Karpas-422 (cell line): ENCODE data around the gene MLC1. TPM values are rescaled to one million over a fixed set of nuclear protein-coding genes. Genes with fewer than 3 reads are reported as not detected.

Source experiments
- DNase-seq: peaks from one replicate; pipeline ENCODE4 v3.0.0-alpha.2; 2015
- H2AFZ ChIP-seq: fragments of 200-600 bp; sonication (generic); 2 replicates; pipeline ENCODE4 v1.6.1; 2014; ENCODE audit warnings: antibody characterized with exemption, low read length, mixed read lengths
- H3K27ac ChIP-seq: fragments of 200-600 bp; sonication (generic); 2 replicates; pipeline ENCODE4 v1.5.1; 2014; ENCODE audit warnings: mild to moderate bottlenecking, low read length, moderate library complexity
- H3K27me3 ChIP-seq: fragments of 200-600 bp; sonication (generic); 2 replicates; pipeline ENCODE4 v1.6.1; 2014; ENCODE audit warnings: low read length, mixed read lengths
- H3K36me3 ChIP-seq: fragments of 200-600 bp; sonication (generic); 2 replicates; pipeline ENCODE4 v1.6.1; 2014; ENCODE audit warnings: low read length, mixed read lengths; ENCODE audit not compliant: insufficient read depth
- H3K4me1 ChIP-seq: fragments of 200-600 bp; sonication (generic); 2 replicates; pipeline ENCODE4 v1.6.1; 2014; ENCODE audit warnings: mild to moderate bottlenecking, low read length, mixed read lengths
- H3K4me2 ChIP-seq: fragments of 200-600 bp; sonication (generic); 2 replicates; pipeline ENCODE4 v1.6.1; 2014; ENCODE audit warnings: low read length, low read depth, mild to moderate bottlenecking; ENCODE audit not compliant: poor library complexity, severe bottlenecking
- H3K4me3 ChIP-seq: fragments of 200-600 bp; sonication (generic); 2 replicates; pipeline ENCODE4 v1.5.1; 2014; ENCODE audit warnings: mild to moderate bottlenecking, antibody characterized with exemption, low read length, mixed read lengths
- H3K79me2 ChIP-seq: fragments of 200-600 bp; sonication (generic); 2 replicates; pipeline ENCODE4 v1.6.1; 2014; ENCODE audit warnings: mild to moderate bottlenecking, low read length, mixed read lengths
- H3K9ac ChIP-seq: fragments of 200-600 bp; sonication (generic); 2 replicates; pipeline ENCODE4 v1.6.0; 2014; ENCODE audit warnings: low read length
- H3K9me2 ChIP-seq: fragments of 200-600 bp; sonication (generic), shearing (Covaris generic); replicated peaks from 2 replicates; pipeline ENCODE4 v1.6.0; 2014; ENCODE audit warnings: mild to moderate bottlenecking, low read length, moderate library complexity; ENCODE audit not compliant: insufficient read depth
- H3K9me3 ChIP-seq: fragments of 300-700, 200-600 bp; sonication (generic); 2 replicates; pipeline ENCODE4 v1.6.1; 2014; ENCODE audit warnings: low read length, mixed read lengths
- H4K20me1 ChIP-seq: fragments of 200-600 bp; sonication (generic); 2 replicates; pipeline ENCODE4 v1.6.1; 2014; ENCODE audit warnings: mild to moderate bottlenecking, antibody characterized with exemption, low read length, low read depth; ENCODE audit not compliant: insufficient read depth
- total RNA-seq: library from RNA; depleted of rRNA; stranded (reverse); fragments of >200 nt; shearing (Covaris generic); gene quantifications from 2 replicates; pipeline ENCODE4 v1.2.3, GENCODE V29; 2014; ENCODE audit warnings: low replicate concordance

Gene MLC1
- total RNA-seq, 1 experiment from 2014 or later = not detected

- H3K4me3 ChIP-seq = no peak overlapping the region
Measured at GRCh38 chr22:50084614-50085021, 608 bp downstream of the MLC1 start.

GRCh38 chr22:50084080-50084477, 1.1 kb downstream of the MLC1 start:
- no peak overlapping the region for H3K4me3 ChIP-seq
- no peaks in the 10 kb centered on the region for H3K9me2 ChIP-seq
- H3K9me3 ChIP-seq = no peaks in the 10 kb centered on the region; the same call in 1 of the 2 replicates
- no peaks in the 10 kb centered on the region for H3K36me3 ChIP-seq
- no peak for DNase-seq
- H4K20me1 ChIP-seq = no peaks in the 10 kb centered on the region
- H3K9ac ChIP-seq = no peak overlapping the region
- H3K27me3 ChIP-seq = 0 out of 2 replicates have a peak, but pooled peaks cover 2% of the 10 kb centered on the region
- H3K27ac ChIP-seq = no peak overlapping the region
- no peak overlapping the region for H3K4me2 ChIP-seq
- H3K4me1 ChIP-seq = no peaks in the 10 kb centered on the region
- no peak overlapping the region for H2AFZ ChIP-seq
- H3K79me2 ChIP-seq = no peaks in the 10 kb centered on the region

More at GRCh38 chr22:50084614-50085021, 608 bp downstream of the MLC1 start:
- H3K9me2 ChIP-seq = no peaks in the 10 kb centered on the region
- H3K9me3 ChIP-seq = no peaks in the 10 kb centered on the region; the same call in 1 of the 2 replicates
- H3K27me3 ChIP-seq = 0 out of 2 replicates have a peak, but pooled peaks cover 2% of the 10 kb centered on the region
- H4K20me1 ChIP-seq = no peaks in the 10 kb centered on the region
- DNase-seq = no peak
- no peaks in the 10 kb centered on the region for H3K36me3 ChIP-seq
- H3K4me2 ChIP-seq = no peak overlapping the region
- H2AFZ ChIP-seq = no peak overlapping the region
- H3K79me2 ChIP-seq = no peaks in the 10 kb centered on the region
- H3K27ac ChIP-seq = no peak overlapping the region
- H3K9ac ChIP-seq = no peak overlapping the region
- H3K4me1 ChIP-seq = no peaks in the 10 kb centered on the region

GRCh38 chr22:50083462-50084079, 1.7 kb downstream of the MLC1 start:
- H3K9me3 ChIP-seq = no peaks in the 10 kb centered on the region; the same call in 1 of the 2 replicates
- H3K9me2 ChIP-seq = no peaks in the 10 kb centered on the region
- H3K27me3 ChIP-seq = 0 out of 2 replicates have a peak, but pooled peaks cover 2% of the 10 kb centered on the region
- no peaks in the 10 kb centered on the region for H3K36me3 ChIP-seq
- H4K20me1 ChIP-seq = no peaks in the 10 kb centered on the region
- no peaks in the 10 kb centered on the region for H3K79me2 ChIP-seq
- H3K4me1 ChIP-seq = no peaks in the 10 kb centered on the region
- H3K4me3 ChIP-seq = no peak overlapping the region
- DNase-seq = no peak
- H3K4me2 ChIP-seq = no peak overlapping the region
- H3K27ac ChIP-seq = no peak overlapping the region
- H2AFZ ChIP-seq = no peak overlapping the region
- H3K9ac ChIP-seq = no peak overlapping the region

GRCh38 chr22:50082961-50083461, 2.2 kb downstream of the MLC1 start:
- H3K4me3 ChIP-seq = no peak overlapping the region
- no peak for DNase-seq
- H3K9me2 ChIP-seq = no peaks in the 10 kb centered on the region
- no peaks in the 10 kb centered on the region for H3K79me2 ChIP-seq
- H3K9ac ChIP-seq = no peak overlapping the region
- no peak overlapping the region for H3K4me2 ChIP-seq
- H3K27ac ChIP-seq = no peak overlapping the region
- H3K27me3 ChIP-seq = 0 out of 2 replicates have a peak, but pooled peaks cover 2% of the 10 kb centered on the region
- no peaks in the 10 kb centered on the region for H3K4me1 ChIP-seq
- H4K20me1 ChIP-seq = no peaks in the 10 kb centered on the region
- H2AFZ ChIP-seq = no peak overlapping the region
- no peaks in the 10 kb centered on the region for H3K36me3 ChIP-seq
- H3K9me3 ChIP-seq = no peaks in the 10 kb centered on the region; the same call in 1 of the 2 replicates

- DNase-seq = no peak
- no peaks in the 10 kb centered on the region for H4K20me1 ChIP-seq
- H3K27me3 ChIP-seq = 0 out of 2 replicates have a peak, but pooled peaks cover 2% of the 10 kb centered on the region
- H3K36me3 ChIP-seq = no peaks in the 10 kb centered on the region
- H3K4me2 ChIP-seq = no peak overlapping the region
- H3K79me2 ChIP-seq = no peaks in the 10 kb centered on the region
- no peak overlapping the region for H3K27ac ChIP-seq
- H3K9me2 ChIP-seq = no peaks in the 10 kb centered on the region
- H3K9me3 ChIP-seq = no peaks in the 10 kb centered on the region; the same call in 1 of the 2 replicates
- H3K4me1 ChIP-seq = no peaks in the 10 kb centered on the region
- no peak overlapping the region for H3K4me3 ChIP-seq
- H2AFZ ChIP-seq = no peak overlapping the region
- H3K9ac ChIP-seq = no peak overlapping the region
Measured at GRCh38 chr22:50082197-50082715, 3.0 kb downstream of the MLC1 start.

GRCh38 chr22:50081426-50082196, 3.6 kb downstream of the MLC1 start:
- Histone ChIP-seq H3K36me3 (no peaks in the 10 kb centered on the region), H3K9me3 (no peaks in the 10 kb centered on the region; the same call in 1 of the 2 replicates), H3K9me2 (no peaks in the 10 kb centered on the region), H2AFZ (no peak overlapping the region), H3K27me3 (0 out of 2 replicates have a peak, but pooled peaks cover 1% of the 10 kb centered on the region), H3K4me2 (no peak overlapping the region), H3K9ac (no peak overlapping the region), H3K79me2 (no peaks in the 10 kb centered on the region), H3K4me1 (peaks cover 6% of the 10 kb centered on the region), H4K20me1 (no peaks in the 10 kb centered on the region), H3K4me3 (no peak overlapping the region), H3K27ac (no peak overlapping the region)
- DNase-seq = no peak

GRCh38 chr22:50080077-50080465, 5.2 kb downstream of the MLC1 start:
- Histone ChIP-seq H3K27me3 (no peaks in the 10 kb centered on the region), H3K36me3 (no peaks in the 10 kb centered on the region), H3K4me3 (no peak overlapping the region), H4K20me1 (no peaks in the 10 kb centered on the region), H3K4me2 (no peak overlapping the region), H3K27ac (no peak overlapping the region), H3K9me2 (no peaks in the 10 kb centered on the region), H3K9me3 (no peaks in the 10 kb centered on the region), H3K4me1 (peaks cover 8% of the 10 kb centered on the region), H3K79me2 (no peaks in the 10 kb centered on the region), H2AFZ (no peak overlapping the region), H3K9ac (no peak overlapping the region)
- no peak for DNase-seq

GRCh38 chr22:50078761-50079160, 6.5 kb downstream of the MLC1 start:
- Histone ChIP-seq H3K4me2 (no peak overlapping the region), H3K9ac (no peak overlapping the region), H3K79me2 (no peaks in the 10 kb centered on the region), H3K4me3 (no peak overlapping the region), H3K4me1 (peaks cover 8% of the 10 kb centered on the region), H3K9me3 (no peaks in the 10 kb centered on the region), H4K20me1 (no peaks in the 10 kb centered on the region), H2AFZ (no peak overlapping the region), H3K36me3 (no peaks in the 10 kb centered on the region), H3K27ac (no peak overlapping the region), H3K9me2 (no peaks in the 10 kb centered on the region), H3K27me3 (no peaks in the 10 kb centered on the region)
- DNase-seq = no peak
